HepG2 (cell line): ENCODE measurements around the gene OSBPL5. TPM values are rescaled to one million over a fixed set of nuclear protein-coding genes. Genes with fewer than 3 reads are reported as not detected.

ENCODE experiments used
- ARID3A ChIP-seq: IDR thresholded peaks from 2 replicates; pipeline ENCODE4 v1.6.1; 2012; ENCODE audit warnings: low read depth, low read length, improper control_type of control experiment
- ARNT ChIP-seq: fragments of 450-650 bp; IDR thresholded peaks from 2 replicates; pipeline ENCODE4 v1.6.1; 2017
- ATF7-NPFF ChIP-seq: sonication (generic); formaldehyde crosslinking; IDR thresholded peaks from 2 replicates; pipeline ENCODE4 v1.8.1; 2023; ENCODE audit warnings: mild to moderate bottlenecking, low read depth, missing genetic modification reagents, moderate library complexity
- DDIT3 ChIP-seq: sonication (generic); formaldehyde crosslinking; IDR thresholded peaks from 2 replicates; pipeline ENCODE4 v1.4.0; 2020; ENCODE audit warnings: mild to moderate bottlenecking, missing genetic modification reagents
- EED ChIP-seq: sonication (generic); formaldehyde crosslinking; IDR thresholded peaks from 2 replicates; pipeline ENCODE4 v1.5.0; 2020; ENCODE audit warnings: mild to moderate bottlenecking, missing genetic modification reagents
- NCOA2 ChIP-seq: sonication (generic); formaldehyde crosslinking; IDR thresholded peaks from 2 replicates; pipeline ENCODE4 v1.8.0; 2022; ENCODE audit warnings: inconsistent platforms
- NFIC ChIP-seq: IDR thresholded peaks from 2 replicates; pipeline ENCODE4 v1.6.1; 2012; ENCODE audit warnings: mild to moderate bottlenecking, low read length, inconsistent platforms
- PHF5A ChIP-seq: IDR thresholded peaks from one replicate; pipeline ENCODE4 v1.6.1; 2018; ENCODE audit warnings: low read depth, missing genetic modification reagents; ENCODE audit not compliant: unreplicated experiment
- RBFOX2 ChIP-seq: fragments of 200-400 bp; formaldehyde crosslinking; IDR thresholded peaks from 2 replicates; pipeline ENCODE4 v1.6.1; 2017; ENCODE audit warnings: low read depth, mild to moderate bottlenecking, low read length
- SP4 ChIP-seq: sonication (generic); formaldehyde crosslinking; IDR thresholded peaks from 2 replicates; pipeline ENCODE4 v1.8.1; 2023; ENCODE audit warnings: mild to moderate bottlenecking, missing genetic modification reagents
- SRY ChIP-seq: sonication (generic); formaldehyde crosslinking; IDR thresholded peaks from 2 replicates; pipeline ENCODE4 v1.8.0; 2022; ENCODE audit warnings: mild to moderate bottlenecking, missing genetic modification reagents
- SSRP1 ChIP-seq: IDR thresholded peaks from 2 replicates; pipeline ENCODE4 v1.6.1; 2016; ENCODE audit warnings: control low read depth
- ZBTB8A ChIP-seq: sonication (generic); formaldehyde crosslinking; IDR thresholded peaks from 2 replicates; pipeline ENCODE4 v1.4.0; 2020; ENCODE audit warnings: mild to moderate bottlenecking, low read depth, missing genetic modification reagents, borderline replicate concordance
- ZC3H13 ChIP-seq: sonication (generic); formaldehyde crosslinking; IDR thresholded peaks from 2 replicates; pipeline ENCODE4 v1.8.1; 2023; ENCODE audit warnings: mild to moderate bottlenecking, missing genetic modification reagents, moderate library complexity
- ZFP1 ChIP-seq: IDR thresholded peaks from 2 replicates; pipeline ENCODE4 v1.6.1; 2016
- ZNF124 ChIP-seq: sonication (generic); formaldehyde crosslinking; IDR thresholded peaks from 2 replicates; pipeline ENCODE4 v1.4.0; 2020; ENCODE audit warnings: missing genetic modification reagents
- ZNF138 ChIP-seq: sonication (generic); formaldehyde crosslinking; IDR thresholded peaks from 2 replicates; pipeline ENCODE4 v1.5.0; 2020; ENCODE audit warnings: mild to moderate bottlenecking, low read depth, missing genetic modification reagents
- ZNF143 ChIP-seq: sonication (generic); formaldehyde crosslinking; IDR thresholded peaks from 2 replicates; pipeline ENCODE4 v1.4.0; 2020; ENCODE audit warnings: missing genetic modification reagents
- ZNF33B ChIP-seq: sonication (generic); formaldehyde crosslinking; IDR thresholded peaks from 2 replicates; pipeline ENCODE4 v1.5.1; 2020; ENCODE audit warnings: mild to moderate bottlenecking, missing genetic modification reagents
- ZNF343 ChIP-seq: sonication (generic); formaldehyde crosslinking; IDR thresholded peaks from 2 replicates; pipeline ENCODE4 v1.4.0; 2020; ENCODE audit warnings: mild to moderate bottlenecking, missing genetic modification reagents
- ZNF513 ChIP-seq: sonication (generic); formaldehyde crosslinking; conservative IDR thresholded peaks from 2 replicates; pipeline ENCODE4 v1.5.0; 2020; ENCODE audit warnings: missing genetic modification reagents
- ZNF567 ChIP-seq: sonication (generic); formaldehyde crosslinking; IDR thresholded peaks from 2 replicates; pipeline ENCODE4 v1.8.1; 2023; ENCODE audit warnings: mild to moderate bottlenecking, missing genetic modification reagents, borderline replicate concordance
- ZNF609 ChIP-seq: sonication (generic); formaldehyde crosslinking; IDR thresholded peaks from 2 replicates; pipeline ENCODE4 v1.4.0; 2020; ENCODE audit warnings: mild to moderate bottlenecking, missing genetic modification reagents, borderline replicate concordance
- polyA plus RNA-seq, 8 experiments: library from polyadenylated mRNA; depleted of rRNA in 3 of 8; stranded (reverse) in 7 of 8; unstranded in 1 of 8; fragments of >200 nt; fragmentation: Illumina TruSeq in 4 of 8; extraction: Trizol in 4 of 8; gene quantifications; 2 replicates each; pipeline versions ENCODE4 v1.2.1 to v1.2.3, GENCODE V29; 2011 to 2016; ENCODE audit warnings: low read depth in 4 of 8, missing spikeins in 1 of 8, mixed read lengths in 1 of 8; ENCODE audit not compliant: insufficient read depth in 1 of 8
- total RNA-seq, 5 experiments: library from RNA; depleted of rRNA; stranded (reverse); fragments of >200 nt; fragmentation: Illumina TruSeq; extraction: Trizol; gene quantifications; 2 replicates each; pipeline ENCODE4 v1.2.3, GENCODE V29; 2016; ENCODE audit warnings: low read depth in 1 of 5

The OSBPL5 gene
- total and polyA plus RNA-seq, 2 of the 13 experiments (the other 11 are each of a cell fraction or from before 2014, with no cell fraction given): not detected

- TF ChIP-seq ZNF609 (no peak), ZNF513 (CRISPR knock-in tag) (no peak), ZNF33B (peak; percentile 40; the same call in 1 of the 2 replicates), DDIT3 (CRISPR knock-in tag) (no peak), ARNT (no peak), ATF7-NPFF (CRISPR knock-in tag) (peak; percentile 23; the same call in 1 of the 2 replicates), ZNF343 (CRISPR knock-in tag) (0 out of 2 replicates have a peak, but pooled peaks have one; percentile 28), EED (CRISPR knock-in tag) (peak; percentile 7; the same call in 1 of the 2 replicates), SP4 (CRISPR knock-in tag) (peak; percentile 79), SRY (CRISPR knock-in tag) (0 out of 2 replicates have a peak, but pooled peaks have one; percentile 64), ARID3A (no peak), RBFOX2 (peak; percentile 92), ZNF143 (CRISPR knock-in tag) (peak; percentile 99), PHF5A (CRISPR knock-in tag) (no peak), NFIC (no peak), NCOA2 (CRISPR knock-in tag) (no peak; the same call in 1 of the 2 replicates), ZBTB8A (CRISPR knock-in tag) (peak; percentile 88), ZFP1 (CRISPR knock-in tag) (no peak), SSRP1 (CRISPR knock-in tag) (no peak), ZC3H13 (CRISPR knock-in tag) (no peak), ZNF138 (CRISPR knock-in tag) (no peak), ZNF567 (CRISPR knock-in tag) (no peak; the same call in 1 of the 2 replicates), ZNF124 (peak; percentile 49; the same call in 1 of the 2 replicates)
These were observed 107.8 kb downstream of the OSBPL5 start, which contains the start of gene CARS1 (continued) for GRCh38 chr11:3057069-3057963.
